HG02938 (cell line): ENCODE measurements around the gene LYPD6B.
A peak's percentile ranks its signal among the peaks of the same experiment; 100 is the strongest.

Experiments used
- ATAC-seq: cut with Tn5 transposase; IDR thresholded peaks from one replicate; pipeline ENCODE4 v1.9.1; 2021; ENCODE audit warnings: mild to moderate bottlenecking, moderate library complexity; ENCODE audit not compliant: unreplicated experiment

LYPD6B gene

GRCh38 chr2:149038442-149039212 is at the start of gene LYPD6B:
Gene LYPD6B, plus strand, starts transcription at chr2:149038699. Its CDS starts 92,250 bp downstream, at chr2:149130949.
- peak; percentile 52 for ATAC-seq

GRCh38 chr2:148989882-148990493 is 48.5 kb upstream of the LYPD6B start:
- ATAC-seq = no peak

GRCh38 chr2:148990968-148991367 is 47.5 kb upstream of the LYPD6B start:
- no peak for ATAC-seq

- ATAC-seq = no peak
Measured at GRCh38 chr2:148992448-148992847, 46.1 kb upstream of the LYPD6B start.

- ATAC-seq = no peak
Measured at GRCh38 chr2:148993351-148993750, 45.1 kb upstream of the LYPD6B start.

GRCh38 chr2:148994341-148994740 is 44.2 kb upstream of the LYPD6B start:
- ATAC-seq = no peak

- no peak for ATAC-seq
Measured at GRCh38 chr2:148996805-148997204, 41.7 kb upstream of the LYPD6B start.

GRCh38 chr2:148998165-148998830 is 40.2 kb upstream of the LYPD6B start:
- ATAC-seq = no peak

GRCh38 chr2:148998831-148999200 is 39.7 kb upstream of the LYPD6B start:
- no peak for ATAC-seq

GRCh38 chr2:148999451-148999921 is 39.0 kb upstream of the LYPD6B start:
- no peak for ATAC-seq

GRCh38 chr2:149000158-149000938 is 38.2 kb upstream of the LYPD6B start:
- ATAC-seq = no peak

GRCh38 chr2:149001496-149001895 is 37.0 kb upstream of the LYPD6B start:
- ATAC-seq = no peak

- no peak for ATAC-seq
Measured at GRCh38 chr2:149002378-149002890, 36.1 kb upstream of the LYPD6B start.

- no peak for ATAC-seq
Measured at GRCh38 chr2:149002891-149003740, 35.4 kb upstream of the LYPD6B start.

GRCh38 chr2:149004836-149005235 is 33.7 kb upstream of the LYPD6B start:
- no peak for ATAC-seq

- no peak for ATAC-seq
Measured at GRCh38 chr2:149005471-149006077, 32.9 kb upstream of the LYPD6B start.

- no peak for ATAC-seq
Measured at GRCh38 chr2:149006883-149007543, 31.5 kb upstream of the LYPD6B start.

- no peak for ATAC-seq
Measured at GRCh38 chr2:149008381-149008780, 30.1 kb upstream of the LYPD6B start.
